Measurements from ENCODE around the gene BTK.

Gene BTK

DNA sequence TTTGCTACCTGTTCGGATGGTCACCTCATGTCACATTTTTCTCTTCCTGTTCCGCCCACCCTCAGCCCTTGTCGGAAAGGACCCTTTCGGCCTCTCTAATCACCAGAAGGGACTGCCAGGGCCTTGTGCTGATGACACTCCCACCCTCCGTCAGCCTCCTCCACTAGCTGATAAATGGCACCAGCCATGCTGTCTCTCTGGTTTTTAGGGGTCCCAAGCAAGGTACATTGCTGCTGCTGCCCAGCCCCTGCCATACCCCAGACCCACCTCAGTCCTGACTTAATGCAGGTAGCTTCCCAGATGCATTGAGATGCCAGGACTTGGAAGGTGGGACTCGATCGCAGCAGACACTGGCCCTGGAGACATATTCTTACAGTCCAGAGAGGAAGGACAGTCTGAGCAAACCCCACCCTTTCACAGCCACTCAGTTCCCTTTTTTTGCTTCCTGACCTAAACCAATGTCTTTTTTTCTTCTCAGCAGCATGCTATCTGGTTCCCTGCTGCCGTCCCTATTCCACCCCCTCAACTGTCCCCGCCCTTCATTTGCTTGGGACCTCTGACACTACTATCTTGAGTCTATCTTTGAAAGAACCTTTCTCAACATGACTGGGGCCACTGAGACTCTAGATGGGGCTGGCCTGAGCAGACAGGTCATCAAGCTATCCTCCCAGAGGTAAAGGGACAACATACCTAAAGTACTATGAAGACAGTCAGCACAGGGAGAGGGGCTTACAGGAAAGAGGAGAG lies at the start of gene BTK:
Gene BTK (minus strand): TSS at position 397 of the 747 bp plus-strand sequence. CDS start 10,907 bp downstream, outside the sequence.
- no peak for DNase-seq

DNA sequence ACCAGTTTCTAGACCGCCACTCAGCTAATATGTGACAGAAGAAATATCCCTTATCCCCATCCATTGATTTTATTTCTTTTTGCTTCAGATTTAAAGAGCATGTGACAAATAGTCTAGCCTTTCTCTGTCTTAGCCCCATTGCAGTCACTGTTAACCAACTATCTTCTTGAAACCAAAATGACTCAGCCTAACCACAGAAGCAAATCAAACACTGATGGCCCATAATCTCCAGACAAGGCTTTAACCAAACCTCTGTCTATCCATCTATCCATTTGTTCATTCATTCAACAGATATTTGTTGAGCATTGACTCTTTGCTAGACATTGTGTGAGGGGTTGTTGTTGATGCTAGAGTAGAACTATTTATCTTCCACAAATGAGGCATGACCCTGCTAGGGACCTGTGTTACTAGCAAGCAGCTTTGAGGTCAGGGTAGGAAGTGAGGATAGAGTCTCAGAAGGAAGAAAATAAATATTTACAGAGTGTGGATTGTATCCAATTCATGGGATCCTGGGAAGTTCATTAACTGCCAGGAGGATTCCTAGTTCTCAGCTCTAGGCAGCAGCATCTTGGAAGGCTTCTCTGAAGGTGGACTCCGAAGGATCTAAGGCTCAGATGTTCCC lies 44.6 kb upstream of the BTK start:
- DNase-seq, result no peak

DNA sequence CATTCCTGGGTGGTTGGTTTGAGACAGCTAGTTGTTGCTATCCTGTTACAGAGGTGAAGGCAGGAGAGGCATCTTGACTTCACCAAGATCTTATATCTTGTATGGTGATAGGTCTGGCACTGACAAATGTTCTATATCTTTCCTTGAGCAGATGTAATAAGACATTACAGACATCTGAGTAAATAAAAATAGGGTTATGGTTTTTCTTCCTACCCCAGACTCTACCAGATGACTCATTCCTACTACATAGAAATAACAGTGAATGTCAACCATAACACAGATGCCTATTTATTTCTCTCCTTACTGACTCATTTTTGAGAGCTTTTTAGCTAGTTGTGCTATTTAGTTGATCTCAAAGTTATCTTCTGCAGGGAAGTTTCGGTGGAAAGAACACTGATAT lies 43.9 kb upstream of the BTK start:
- DNase-seq, result no peak

DNA sequence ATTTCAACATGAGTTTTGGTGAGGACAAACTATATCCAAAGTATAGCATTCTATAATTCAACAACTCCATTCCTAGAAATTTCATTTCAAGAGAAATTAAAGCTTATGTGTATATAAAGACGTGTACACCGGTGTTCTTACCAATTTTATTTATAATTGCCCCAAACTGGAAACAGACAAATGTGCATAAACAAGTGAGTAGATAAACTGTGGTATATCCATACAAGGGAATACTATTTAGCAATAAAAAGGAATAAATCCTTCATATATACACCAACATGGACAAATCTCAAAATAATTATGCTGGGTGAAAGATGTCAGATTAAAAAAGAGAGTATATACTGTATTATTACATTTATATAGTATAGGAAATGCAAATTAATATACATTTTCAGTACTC lies 42.0 kb upstream of the BTK start:
- DNase-seq, result no peak

DNA sequence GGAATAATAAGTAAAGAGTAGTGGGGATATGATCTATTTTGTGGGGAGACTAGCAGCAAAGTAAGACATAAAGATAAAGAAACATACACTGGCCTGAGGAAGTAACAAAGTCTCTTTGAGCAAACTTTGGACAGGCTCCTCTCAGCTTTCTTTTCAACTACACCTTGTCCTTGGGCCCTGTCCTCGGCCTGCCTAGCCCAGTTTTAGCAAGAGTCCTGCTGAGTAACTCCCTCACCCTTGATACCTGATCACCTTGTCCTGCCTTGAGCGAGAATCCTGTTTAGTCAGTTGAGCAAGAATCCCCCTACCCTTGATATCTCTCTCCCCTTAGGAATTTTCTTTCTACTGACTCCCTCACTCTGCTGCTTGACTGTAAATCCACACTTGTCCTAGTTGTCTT lies 33.5 kb upstream of the BTK start:
- DNase-seq, result no peak

DNA sequence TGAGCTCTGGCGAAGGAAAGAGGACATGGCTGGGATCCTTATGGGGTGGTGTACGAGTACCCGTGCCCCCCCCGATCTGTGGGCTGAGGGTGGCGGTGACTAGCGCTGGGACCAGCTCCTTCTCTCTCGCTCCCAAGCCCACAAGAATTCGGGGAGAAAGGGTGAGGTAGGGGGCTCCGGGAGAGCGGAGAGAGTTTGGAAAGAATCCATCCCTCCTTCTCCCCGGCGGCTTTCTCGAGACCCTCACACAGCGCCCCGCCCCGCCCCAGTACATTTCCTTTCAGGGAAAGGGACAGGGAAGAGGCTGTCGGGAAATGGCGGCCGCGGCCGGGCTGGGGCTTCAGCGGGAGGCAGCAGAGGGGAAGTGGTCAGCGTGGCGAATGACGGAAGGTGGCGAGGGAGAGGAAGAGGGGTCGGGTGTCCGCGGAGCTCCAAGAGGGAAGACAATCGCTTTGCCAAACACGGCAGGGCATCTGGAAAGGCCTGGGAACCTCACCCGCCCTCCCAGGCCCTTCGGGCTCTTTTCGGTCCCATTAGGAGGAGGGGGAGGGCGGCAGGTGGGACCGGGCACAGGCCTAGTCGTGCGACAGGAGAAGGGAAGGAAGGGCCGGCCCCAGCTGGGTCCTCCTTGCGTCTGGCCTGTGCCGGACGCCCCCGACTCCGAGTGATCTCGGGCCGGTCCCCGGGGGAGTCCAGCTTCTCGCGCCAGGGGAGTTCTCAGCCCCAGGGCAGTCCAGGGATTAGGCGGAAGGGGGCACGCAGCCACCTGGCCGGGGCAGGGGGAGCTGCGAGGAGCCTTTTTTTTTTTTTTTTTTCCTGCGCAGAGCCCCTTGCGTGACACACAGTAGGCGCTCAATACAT lies 32.2 kb upstream of the BTK start:
- peak; percentile 49 for DNase-seq

DNA sequence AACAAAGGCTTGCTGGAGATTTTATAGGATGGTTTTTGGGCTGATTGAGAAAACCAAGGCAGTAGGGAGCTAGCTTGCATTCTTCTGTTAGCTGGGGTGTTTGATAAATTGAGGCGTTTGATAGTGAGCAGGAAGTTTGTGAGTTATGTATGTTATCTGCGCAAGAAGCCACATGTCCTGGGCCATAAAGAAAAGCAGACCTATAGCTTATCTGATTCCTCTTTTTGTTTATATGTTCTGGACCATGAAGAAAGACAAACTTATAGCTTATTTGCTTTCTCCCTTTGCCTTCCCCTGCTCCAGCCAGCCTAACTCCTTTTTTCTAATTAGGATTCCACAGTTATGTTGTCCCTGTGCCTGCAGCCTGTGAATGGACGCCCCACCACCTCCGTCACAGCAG lies 31.2 kb upstream of the BTK start:
- no peak for DNase-seq

DNA sequence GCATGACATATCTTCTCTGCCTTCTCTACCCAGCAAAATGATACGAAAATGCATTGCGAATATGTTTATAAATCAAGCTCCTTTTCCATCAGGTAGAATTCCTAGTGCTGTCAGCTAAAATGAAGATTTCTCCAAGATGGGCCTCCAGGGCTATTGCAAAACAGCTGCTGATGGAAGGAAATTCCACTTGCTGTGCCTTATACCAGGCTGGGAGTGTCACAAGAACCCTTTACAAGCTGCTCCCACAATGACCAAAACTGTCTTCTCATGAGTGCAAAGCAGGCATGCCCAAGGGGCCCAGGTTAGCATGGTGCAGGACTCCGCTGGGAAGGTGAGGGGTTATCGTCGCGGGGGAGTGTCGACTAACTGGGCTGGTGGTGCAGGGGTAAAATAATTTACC lies 30.7 kb upstream of the BTK start:
- DNase-seq, result no peak

DNA sequence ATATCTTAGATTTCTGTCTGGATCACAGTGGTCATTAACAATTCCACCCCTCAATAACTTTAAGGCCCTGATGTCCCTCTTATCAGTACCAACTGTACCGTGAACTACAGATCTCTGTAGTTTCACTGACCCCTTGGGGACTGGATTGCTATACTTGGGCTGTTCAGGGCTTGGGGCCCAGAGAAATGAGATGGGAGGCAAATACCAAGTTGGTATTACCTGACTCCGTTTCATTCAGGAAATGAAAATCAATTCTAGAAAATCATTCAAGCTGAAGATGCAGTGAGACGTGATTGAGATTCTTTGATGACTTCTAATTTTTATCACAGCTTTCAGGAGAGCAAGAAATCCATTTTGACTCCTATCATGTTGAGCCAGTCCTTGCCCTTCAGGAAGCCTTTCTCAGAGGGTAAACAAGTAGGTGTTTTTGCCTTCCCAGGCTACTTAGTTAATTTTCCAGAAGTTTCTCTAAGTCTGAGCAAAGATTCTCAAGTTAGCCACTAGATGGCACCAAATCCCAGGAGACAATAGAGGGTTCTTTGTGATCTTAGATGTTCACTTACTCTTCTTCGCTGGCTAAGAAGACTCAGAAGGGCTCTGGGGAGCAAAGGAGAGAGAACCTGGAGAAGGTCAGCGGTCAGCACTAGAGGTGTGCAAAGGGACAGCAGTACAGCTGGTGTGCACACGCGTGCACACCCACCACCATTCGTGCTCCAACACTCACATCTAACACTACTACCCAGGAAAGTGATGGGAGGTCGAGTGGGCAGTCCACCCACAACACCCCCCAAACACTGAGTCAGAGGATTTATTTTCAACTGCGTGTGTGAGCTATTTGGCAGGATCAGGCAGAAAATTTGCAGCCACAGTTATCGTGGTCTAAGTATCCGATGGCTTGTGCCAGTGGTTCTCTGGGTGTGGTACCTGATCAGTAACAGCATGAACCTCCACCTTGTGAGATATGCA lies 29.5 kb upstream of the BTK start:
- DNase-seq, result peak; percentile 37

DNA sequence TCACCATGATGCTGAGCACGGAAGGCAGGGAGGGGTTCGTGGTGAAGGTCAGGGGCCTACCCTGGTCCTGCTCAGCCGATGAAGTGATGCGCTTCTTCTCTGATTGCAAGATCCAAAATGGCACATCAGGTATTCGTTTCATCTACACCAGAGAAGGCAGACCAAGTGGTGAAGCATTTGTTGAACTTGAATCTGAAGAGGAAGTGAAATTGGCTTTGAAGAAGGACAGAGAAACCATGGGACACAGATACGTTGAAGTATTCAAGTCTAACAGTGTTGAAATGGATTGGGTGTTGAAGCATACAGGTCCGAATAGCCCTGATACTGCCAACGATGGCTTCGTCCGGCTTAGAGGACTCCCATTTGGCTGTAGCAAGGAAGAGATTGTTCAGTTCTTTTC lies 26.0 kb upstream of the BTK start:
- no peak for DNase-seq

DNA sequence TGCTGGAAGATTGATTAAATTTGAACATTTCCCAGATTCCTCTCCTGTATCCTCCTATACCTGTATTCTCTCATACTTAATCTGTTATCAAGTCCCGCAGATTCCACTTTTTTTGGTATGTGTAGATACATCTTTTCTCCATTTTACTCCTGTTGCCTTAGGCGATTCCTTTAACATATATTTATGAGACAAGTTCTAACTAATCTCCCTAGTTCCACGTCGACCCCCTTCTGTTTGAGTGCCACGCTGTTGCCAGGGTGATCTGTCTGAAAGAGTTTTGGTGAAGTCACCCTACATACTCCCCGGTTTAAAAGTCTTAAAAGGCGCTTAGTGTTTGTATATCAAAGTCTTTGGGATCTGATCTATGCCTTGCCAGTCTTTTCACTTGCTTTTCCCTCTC lies 24.5 kb upstream of the BTK start:
- no peak for DNase-seq

DNA sequence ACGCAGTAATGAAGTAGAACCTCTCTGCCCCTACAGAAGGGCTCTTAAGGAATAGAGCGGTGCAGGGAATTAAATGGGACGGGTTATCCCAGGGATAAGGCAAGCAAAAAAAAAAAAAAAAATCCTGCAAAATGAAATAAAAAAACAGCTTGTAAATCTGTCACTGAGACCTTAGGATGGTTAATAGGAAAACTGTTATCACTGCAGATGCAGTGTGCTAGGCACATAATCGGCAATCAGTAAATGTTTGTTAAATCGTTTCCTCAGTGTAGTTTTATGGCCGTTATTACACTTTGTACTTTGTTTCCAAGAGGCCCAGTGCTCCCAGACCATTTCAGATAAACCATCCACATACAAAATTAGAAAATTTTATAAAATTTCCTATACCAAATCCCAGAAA lies 23.1 kb upstream of the BTK start:
- DNase-seq, result no peak

DNA sequence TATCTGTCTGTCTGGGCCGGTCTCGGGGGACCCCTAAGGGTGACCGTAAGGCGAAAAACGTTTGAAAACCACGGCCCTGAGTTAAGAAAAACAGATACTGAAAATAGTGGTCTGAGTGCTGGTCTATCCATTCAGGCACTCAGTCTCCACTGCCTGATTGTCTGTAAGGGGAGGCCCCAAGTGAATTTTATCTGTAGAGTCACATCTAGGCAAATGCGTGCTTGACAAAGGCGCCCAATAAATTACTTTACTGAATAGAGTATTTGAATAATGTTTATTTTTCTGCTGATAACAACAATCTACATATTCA lies 22.5 kb upstream of the BTK start:
- DNase-seq, result no peak

DNA sequence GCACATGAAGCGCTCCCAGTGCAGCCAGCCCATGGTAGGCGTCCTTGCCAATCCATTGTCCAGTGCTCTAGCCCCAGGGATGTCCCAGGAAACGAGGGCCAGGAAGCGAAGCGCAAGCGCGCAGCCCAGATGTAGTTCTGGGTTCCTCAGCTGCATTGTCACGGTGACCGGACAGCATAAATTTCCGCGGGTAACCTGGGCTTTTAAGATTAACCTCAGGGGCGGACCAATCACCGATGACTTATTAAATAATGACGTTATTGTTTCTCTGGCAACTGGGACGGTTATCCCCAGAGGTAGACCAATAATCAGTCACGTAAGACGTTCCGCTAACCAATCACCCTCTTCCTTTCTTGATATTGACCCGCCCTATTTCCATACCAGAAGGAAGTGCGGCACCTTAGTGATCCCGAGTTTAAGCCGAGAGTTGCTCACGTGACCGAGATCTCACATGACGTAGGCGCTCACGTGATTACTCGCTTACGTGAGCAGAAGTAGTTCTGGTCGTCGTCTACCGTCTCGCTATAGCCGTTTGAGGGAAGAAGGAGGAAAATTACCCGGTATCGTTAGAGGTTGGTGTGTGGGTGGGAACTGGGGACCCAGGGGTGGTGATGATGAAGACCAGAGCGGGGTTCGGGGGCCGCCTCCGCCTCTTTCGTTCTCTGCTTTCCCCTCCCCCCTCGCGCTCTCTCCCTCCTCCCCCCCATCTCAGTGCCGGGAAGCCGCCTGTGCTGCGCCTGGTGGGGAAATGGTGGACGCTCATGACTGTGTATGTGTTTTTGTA lies 21.9 kb upstream of the BTK start, which contains the start of the genes GLA and HNRNPH2:
Gene GLA (minus strand): TSS at position 178 of the 784 bp plus-strand sequence. CDS start 22 bp downstream, at position 156.
Gene HNRNPH2 (plus strand): TSS at position 475 of the 784 bp plus-strand sequence. CDS start 3,767 bp downstream, outside the sequence.
- peak; percentile 97 for DNase-seq

DNA sequence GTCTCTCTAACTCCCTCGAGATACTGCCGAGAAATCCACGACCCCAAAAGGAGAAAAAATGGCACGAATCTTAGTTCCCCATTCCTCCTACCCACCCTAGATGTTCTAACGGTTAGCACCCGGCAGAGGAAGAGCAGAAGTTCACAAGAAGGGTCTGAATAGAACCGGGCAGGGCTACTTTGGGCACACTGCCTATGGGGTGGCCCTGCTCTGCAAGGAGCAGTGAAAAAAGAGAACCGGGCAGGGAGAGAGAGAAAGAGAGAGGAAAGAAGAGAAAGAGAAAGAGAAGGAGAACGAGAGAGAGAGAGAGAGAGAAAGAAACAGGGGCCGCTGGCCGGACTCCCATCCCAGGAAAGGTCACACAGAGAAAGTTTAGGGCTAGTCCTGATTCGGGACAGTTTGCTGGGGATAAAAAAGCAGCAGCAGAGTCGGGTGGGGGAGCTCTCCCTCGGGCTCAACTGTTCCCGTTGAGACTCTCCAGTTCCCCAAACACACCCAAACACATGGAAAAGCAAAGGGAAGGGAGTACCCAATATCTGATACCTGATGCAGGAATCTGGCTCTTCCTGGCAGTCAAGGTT lies 21.3 kb upstream of the BTK start:
- no peak for DNase-seq

DNA sequence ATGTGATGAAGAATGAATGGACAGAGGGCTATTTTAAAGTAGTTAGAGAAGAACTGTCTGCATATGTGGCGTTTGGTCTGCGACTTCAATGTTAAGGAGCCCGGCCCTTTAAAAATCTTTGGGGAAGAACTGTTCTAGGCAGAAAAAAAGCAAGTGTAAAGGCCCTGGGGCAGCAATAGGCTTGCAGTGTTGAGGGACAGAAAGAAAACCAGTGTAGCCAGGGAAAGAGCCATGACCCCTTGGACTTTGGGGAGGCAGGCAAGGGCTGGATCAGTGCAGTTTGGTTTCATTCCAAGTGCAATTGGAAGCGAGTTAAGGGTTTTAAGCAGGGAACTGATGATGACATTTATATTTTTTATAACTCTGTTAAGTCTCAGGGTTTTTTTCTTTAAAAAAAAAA lies 13.8 kb upstream of the BTK start:
- no peak for DNase-seq

DNA sequence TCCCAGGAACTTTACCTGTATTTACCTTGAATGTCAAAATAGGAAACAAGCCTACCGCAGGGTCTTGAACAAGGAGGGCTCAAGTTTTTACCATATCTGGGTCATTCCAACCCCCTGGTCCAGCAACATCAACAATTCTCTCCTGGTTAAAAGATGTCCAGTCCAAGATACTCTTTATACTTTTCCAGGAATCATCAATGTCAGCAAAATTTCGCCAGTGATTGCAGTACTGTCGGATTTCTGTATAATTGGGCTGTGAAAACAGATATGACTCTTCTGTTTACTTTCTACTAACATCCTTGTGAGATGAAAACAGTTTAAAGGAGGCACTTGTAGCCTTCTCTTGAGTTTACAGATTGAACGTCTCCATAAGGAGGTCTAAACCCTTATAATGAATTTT lies 12.7 kb upstream of the BTK start:
- no peak for DNase-seq

DNA sequence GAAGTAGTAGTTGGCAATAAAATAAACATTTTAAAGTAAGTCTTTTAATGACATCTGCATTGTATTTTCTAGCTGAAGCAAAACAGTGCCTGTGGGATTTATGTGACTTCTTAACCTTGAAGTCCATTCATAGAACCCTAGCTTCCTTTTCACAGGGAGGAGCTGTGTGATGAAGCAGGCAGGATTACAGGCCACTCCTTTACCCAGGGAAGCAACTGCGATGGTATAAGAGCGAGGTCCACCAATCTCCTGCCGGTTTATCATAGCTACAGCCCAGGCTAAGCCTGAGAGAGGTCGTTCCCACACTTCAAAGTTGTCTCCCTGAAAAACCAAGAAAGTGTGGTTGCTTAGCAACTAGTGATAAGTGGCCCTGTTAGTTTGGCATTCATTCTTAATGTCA lies 11.8 kb upstream of the BTK start:
- DNase-seq, result no peak

DNA sequence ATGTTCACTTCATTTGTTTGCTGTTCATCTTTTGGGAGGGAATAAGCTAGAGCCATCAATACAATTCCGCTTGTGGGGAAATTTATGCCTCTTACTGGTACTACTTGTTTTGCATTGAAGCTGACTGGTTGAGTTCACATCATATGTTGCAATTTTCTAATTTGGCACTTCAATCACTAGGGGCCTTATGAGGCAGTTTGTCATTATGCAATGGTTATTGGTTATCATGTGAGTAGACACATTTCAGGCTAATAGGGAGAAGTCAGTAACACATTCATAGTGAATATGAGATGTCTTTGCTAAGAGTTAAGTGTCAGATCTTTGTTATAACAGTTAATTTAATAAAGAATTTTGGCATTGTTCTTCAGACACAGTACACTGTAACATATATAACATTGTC lies 9.8 kb upstream of the BTK start:
- DNase-seq, result no peak

DNA sequence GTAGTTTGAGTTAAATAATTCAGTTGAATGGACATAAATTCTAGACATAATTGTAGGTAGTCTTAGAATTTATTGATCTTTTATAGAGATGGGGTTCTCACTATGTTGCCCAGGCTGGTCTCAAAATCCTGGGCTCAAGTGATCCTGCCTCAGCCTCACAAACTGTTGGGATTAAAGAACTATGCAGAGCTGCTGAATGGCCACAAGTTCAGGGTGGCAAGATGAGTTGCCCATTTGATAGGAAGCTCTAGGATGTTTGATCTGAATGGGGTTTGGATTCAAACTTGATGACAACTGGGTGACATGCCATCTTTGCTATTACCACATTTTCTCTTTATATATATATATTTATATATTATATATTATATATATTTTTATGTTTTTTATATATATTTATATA lies 8.4 kb upstream of the BTK start:
- DNase-seq, result no peak

DNA sequence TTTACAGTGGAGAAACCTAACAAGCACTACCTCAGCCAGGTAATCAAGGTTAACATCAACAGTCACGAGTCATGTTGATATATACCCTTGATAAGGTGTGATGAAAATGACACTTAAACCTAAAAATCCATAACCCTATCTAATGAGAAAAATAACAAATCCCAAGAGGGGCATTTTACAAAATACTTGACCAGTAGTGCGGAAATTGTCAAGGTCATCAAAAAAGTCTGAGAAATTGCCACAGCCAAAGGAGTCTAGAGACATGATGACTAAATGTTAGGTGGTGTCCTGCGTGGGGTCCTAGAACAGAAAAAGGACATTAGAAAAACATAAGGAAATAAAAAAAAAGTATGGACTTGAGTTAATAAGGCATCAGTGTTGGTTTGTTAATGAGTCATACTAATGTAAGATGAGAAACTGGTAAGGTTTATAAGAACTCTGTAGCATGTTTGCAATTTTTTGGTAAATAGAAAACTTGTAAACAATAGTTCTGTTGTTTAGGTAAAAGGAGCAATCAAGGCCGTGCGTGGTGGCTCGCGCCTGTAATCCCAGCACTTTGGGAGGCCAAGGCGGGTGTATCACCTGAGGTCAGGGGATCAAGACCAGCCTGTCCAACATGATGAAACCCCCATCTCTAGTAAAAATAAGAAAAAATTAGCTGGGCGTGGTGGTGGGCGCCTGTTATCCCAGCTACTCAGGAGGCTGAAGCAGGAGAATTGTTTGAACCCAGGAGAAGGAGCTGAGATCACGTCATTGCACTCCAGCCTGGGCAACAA lies 7.7 kb upstream of the BTK start:
- DNase-seq, result no peak

All from NCI-H2171 treated with DMSO at 0.1 percent for 48 hours (cell line).